Epithelial cell of proximal tubule (primary cell): ENCODE results near the gene PARD3B. TPM values are rescaled to one million over a fixed set of nuclear protein-coding genes. Genes with fewer than 3 reads are reported as not detected.

ENCODE experiments used
- DNase-seq: peaks from one replicate; pipeline ENCODE4 v3.0.0-alpha.2; 2011; ENCODE audit warnings: low read depth
- H3K4me3 ChIP-seq: 2 replicates; pipeline ENCODE4 v1.5.1; 2011; ENCODE audit warnings: low read depth, mild to moderate bottlenecking, low read length
- CTCF ChIP-seq: conservative IDR thresholded peaks from 2 replicates; pipeline ENCODE4 v1.5.1; 2012; ENCODE audit warnings: low read depth, mild to moderate bottlenecking, low read length
- total RNA-seq: library from RNA; depleted of rRNA; stranded (reverse); fragments of >200 nt; gene quantifications from 2 replicates; pipeline ENCODE4 v1.2.3, GENCODE V29; 2015

The PARD3B gene
- total RNA-seq, 1 donor from 2014 or later = 3.6 TPM

DNA sequence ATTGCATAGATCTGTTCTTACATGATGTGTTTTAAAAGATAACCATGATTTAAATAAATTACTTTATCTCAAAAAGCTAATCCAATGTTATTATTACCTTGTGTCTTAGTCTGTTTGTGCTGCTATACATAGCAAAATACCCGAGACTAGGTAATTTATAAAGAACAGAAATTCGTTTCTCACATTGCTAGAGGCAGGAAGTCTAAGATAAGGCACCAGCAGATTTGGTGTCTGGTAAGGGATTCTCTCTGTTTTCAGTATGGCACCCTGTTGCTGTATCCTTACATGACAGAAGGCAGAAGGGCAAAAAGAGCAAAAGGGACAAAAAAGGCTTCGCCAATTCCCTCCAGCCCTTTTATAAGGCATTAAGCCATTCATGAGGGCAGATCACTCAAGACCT, 533.9 kb downstream of the PARD3B start:
- H3K4me3 ChIP-seq = no peak overlapping the region
- TF ChIP-seq CTCF = no peak
- DNase-seq = no peak

DNA sequence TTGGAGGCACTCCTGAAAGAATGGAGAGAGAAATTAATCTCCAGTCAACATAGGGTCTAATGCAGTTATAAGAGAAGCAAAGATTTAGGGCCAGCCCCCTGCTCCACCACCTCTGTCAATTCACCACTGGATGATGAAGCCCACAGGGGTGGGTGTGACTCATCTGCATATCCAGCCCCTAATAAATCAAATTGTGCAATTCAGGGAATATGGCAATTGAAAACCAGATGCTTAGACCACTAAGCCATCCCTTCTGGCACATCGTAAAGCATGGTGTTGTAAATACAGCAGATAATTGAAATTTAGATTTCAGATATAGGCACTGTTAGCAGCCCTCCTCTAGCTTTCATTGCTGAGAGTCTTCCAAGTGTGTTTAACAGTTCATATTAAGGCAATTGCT, 541.4 kb downstream of the PARD3B start:
- no peak overlapping the region for H3K4me3 ChIP-seq
- TF ChIP-seq CTCF = no peak
- DNase-seq = no peak

- DNase-seq = no peak
- no peak for TF ChIP-seq CTCF
- no peak overlapping the region for H3K4me3 ChIP-seq
Measured at GRCh38 chr2:205087862-205088261, 542.6 kb downstream of the PARD3B start.

GRCh38 chr2:205089958-205090357, 544.7 kb downstream of the PARD3B start:
- no peak for DNase-seq
- TF ChIP-seq CTCF = no peak
- no peak overlapping the region for H3K4me3 ChIP-seq

DNA sequence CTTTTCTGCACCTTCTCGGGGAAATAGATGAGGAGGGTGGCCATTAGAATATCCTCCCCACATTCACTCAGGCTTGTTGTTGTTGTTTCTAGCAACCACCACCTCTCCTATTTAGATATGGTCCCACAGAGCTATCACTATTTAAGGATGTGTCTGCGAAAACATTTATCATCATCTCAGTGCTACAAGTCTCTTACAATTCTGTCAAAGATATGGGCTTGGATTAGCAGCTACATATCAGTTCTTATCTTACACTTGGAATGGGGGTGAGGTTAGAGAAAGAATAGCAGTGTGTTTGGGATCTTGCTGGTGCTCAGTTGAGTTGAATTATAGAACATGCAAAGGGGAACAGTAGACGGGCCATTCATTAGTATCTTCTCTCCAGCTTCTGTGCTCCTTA, 546.1 kb downstream of the PARD3B start:
- no peak overlapping the region for H3K4me3 ChIP-seq
- DNase-seq = no peak
- TF ChIP-seq CTCF = no peak

DNA sequence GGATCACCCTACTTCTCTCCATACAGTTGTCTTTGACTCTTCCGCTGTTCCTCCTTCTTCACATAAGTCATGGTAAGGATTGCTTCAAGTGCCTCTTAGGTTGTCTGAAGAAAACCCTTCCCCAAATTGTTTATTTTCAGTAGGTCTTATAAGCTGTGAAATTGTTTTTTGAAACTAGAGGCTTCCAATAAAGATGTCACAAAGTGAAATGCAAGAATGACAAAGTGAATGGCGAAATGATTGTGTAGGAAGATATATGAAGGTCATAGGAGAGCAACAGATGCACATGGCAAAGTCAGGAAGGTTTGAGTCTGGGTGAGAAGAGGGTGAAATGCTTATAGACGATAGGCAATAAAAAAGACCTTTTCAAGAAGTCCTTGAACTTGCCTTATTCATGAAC, 548.8 kb downstream of the PARD3B start:
- H3K4me3 ChIP-seq = no peak overlapping the region
- TF ChIP-seq CTCF = no peak
- no peak for DNase-seq

DNA sequence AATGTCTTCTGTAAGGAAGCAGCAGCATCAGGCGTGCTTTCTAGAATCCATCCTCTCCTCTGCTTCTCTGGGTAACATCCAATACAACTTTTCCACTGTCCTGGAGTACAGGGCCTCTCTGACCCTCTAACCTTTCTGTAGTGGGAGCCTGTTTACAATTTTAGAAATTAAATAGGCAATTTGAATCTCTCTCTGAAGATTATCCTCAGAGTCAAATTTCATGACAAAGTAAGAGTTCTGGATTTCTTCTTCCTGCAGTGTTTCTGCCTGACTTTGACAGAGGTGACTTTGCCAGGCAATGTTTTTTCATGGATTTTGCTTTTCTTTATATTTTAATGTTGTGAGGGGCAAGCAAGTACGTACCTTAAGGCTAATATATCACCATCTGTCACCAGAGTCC, 558.4 kb downstream of the PARD3B start:
- no peak for DNase-seq
- TF ChIP-seq CTCF = no peak
- H3K4me3 ChIP-seq = no peak overlapping the region
